Progenitor cell of endocrine pancreas (in vitro differentiated cells): ENCODE results near the gene RAMP2. TPM values are rescaled to one million over a fixed set of nuclear protein-coding genes. Genes with fewer than 3 reads are reported as not detected.

ENCODE experiments used
- DNase-seq: peaks from one replicate; pipeline ENCODE4 v3.0.0; 2021; ENCODE audit warnings: low spot score; ENCODE audit not compliant: unreplicated experiment
- H3K27ac Mint-ChIP-seq: 2 replicates; pipeline ENCODE4 v1.8.0; 2021; ENCODE audit warnings: mild to moderate bottlenecking, moderate library complexity, mixed read lengths
- H3K27me3 Mint-ChIP-seq: 2 replicates; pipeline ENCODE4 v1.8.0; 2021; ENCODE audit warnings: mixed read lengths
- H3K36me3 Mint-ChIP-seq: 2 replicates; pipeline ENCODE4 v1.8.0; 2022; ENCODE audit warnings: mixed read lengths; ENCODE audit not compliant: insufficient read depth
- H3K4me1 Mint-ChIP-seq: 2 replicates; pipeline ENCODE4 v1.8.0; 2021; ENCODE audit warnings: low read depth, mixed read lengths
- H3K4me3 Mint-ChIP-seq: 2 replicates; pipeline ENCODE4 v1.8.0; 2021; ENCODE audit warnings: low read depth, mild to moderate bottlenecking, moderate library complexity, mixed read lengths
- H3K9me3 Mint-ChIP-seq: 2 replicates; pipeline ENCODE4 v1.8.0; 2021; ENCODE audit warnings: low read depth, mixed read lengths
- total RNA-seq: library from RNA; stranded (reverse); gene quantifications from 2 replicates; pipeline ENCODE4 v1.2.1, GENCODE V29; 2021
- TF ChIP-seq, protein P1 (sequence below): fragments of 200-600 bp; sonication (generic); IDR thresholded peaks from one replicate; pipeline ENCODE4 v1.5.0; 2021; ENCODE audit warnings: antibody characterized with exemption, mild to moderate bottlenecking; ENCODE audit not compliant: unreplicated experiment

Gene RAMP2
- total RNA-seq, 1 donor from 2014 or later, result 4.4 TPM

DNA sequence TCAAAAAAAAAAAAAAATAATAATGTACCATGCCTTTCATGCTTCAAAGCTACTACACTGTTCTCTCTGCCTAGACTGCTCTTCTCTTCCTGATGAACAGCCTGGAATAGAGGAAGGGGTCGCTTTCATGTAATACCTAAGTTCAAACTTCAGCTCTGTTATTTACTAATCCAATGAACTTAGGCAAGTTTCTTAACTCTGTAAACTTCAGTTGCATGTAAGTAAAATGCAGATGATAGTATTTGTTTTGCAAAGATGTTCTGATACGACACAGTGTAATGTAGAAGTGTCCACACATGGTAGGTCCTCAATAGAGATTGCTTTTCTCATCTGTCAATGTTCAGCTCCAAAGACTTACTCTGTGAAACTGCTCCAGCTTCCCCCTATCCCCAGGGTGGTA lies 30.9 kb downstream of the RAMP2 start:
- Mint-ChIP-seq H3K9me3 (no peaks in the 10 kb centered on the region), H3K4me3 (no peak overlapping the region), H3K36me3 (peaks cover 2% of the 10 kb centered on the region), H3K27me3 (peaks cover 5% of the 10 kb centered on the region), H3K4me1 (peaks cover 2% of the 10 kb centered on the region), H3K27ac (no peak overlapping the region)
- no peak for DNase-seq
- TF ChIP-seq, protein P1, sequence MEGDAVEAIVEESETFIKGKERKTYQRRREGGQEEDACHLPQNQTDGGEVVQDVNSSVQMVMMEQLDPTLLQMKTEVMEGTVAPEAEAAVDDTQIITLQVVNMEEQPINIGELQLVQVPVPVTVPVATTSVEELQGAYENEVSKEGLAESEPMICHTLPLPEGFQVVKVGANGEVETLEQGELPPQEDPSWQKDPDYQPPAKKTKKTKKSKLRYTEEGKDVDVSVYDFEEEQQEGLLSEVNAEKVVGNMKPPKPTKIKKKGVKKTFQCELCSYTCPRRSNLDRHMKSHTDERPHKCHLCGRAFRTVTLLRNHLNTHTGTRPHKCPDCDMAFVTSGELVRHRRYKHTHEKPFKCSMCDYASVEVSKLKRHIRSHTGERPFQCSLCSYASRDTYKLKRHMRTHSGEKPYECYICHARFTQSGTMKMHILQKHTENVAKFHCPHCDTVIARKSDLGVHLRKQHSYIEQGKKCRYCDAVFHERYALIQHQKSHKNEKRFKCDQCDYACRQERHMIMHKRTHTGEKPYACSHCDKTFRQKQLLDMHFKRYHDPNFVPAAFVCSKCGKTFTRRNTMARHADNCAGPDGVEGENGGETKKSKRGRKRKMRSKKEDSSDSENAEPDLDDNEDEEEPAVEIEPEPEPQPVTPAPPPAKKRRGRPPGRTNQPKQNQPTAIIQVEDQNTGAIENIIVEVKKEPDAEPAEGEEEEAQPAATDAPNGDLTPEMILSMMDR, result no peak

DNA sequence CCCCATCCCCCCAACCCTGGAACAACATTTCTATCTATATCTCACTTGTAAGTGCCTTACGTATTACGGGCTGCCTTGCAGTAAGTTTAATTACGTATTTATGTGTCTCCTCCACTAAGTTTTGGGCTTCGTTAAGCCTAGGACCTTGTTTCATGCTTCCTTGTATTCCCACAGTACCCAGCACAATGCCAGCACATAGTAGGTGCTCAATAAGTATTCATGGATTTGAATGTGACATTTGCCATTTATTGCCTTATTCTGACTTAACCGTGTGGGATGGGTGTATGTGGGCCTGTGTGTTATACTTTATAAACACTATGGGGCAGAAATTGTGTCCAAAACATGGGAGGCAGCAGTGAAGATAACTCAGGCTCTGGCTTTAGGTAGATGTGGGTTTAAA lies 31.5 kb downstream of the RAMP2 start:
- Mint-ChIP-seq H3K27ac (no peak overlapping the region), H3K36me3 (peaks cover 2% of the 10 kb centered on the region), H3K4me3 (no peak overlapping the region), H3K4me1 (peaks cover 6% of the 10 kb centered on the region), H3K27me3 (peaks cover 5% of the 10 kb centered on the region), H3K9me3 (no peaks in the 10 kb centered on the region)
- no peak for DNase-seq
- TF ChIP-seq, protein P1, result no peak

DNA sequence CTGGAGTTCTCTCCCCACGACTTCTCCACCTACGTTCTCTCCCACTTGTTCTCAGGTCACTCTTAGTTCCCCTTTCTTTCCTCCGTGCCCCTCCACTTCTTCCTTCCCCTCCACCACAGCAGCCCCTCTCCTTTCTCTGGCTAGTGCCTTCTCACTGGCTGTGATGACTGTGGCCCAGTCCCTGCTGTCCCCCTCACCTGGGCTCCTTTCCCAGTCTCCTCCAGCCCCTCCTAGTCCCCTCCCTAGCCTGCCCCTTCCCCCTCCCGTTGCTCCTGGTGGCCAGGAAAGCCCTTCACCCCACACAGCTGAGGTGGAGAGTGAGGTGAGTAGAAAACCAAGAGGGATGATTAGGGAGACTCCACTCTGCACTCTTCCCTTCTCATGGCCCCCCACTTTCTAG lies 34.0 kb downstream of the RAMP2 start:
- DNase-seq, result no peak
- no peak overlapping the region for H3K27ac Mint-ChIP-seq
- H3K9me3 Mint-ChIP-seq, result peaks cover 4% of the 10 kb centered on the region
- TF ChIP-seq, protein P1, result no peak
- no peak overlapping the region for H3K4me3 Mint-ChIP-seq
- H3K4me1 Mint-ChIP-seq, result peaks cover 15% of the 10 kb centered on the region
- H3K27me3 Mint-ChIP-seq, result peaks cover 5% of the 10 kb centered on the region
- H3K36me3 Mint-ChIP-seq, result peaks cover 4% of the 10 kb centered on the region

DNA sequence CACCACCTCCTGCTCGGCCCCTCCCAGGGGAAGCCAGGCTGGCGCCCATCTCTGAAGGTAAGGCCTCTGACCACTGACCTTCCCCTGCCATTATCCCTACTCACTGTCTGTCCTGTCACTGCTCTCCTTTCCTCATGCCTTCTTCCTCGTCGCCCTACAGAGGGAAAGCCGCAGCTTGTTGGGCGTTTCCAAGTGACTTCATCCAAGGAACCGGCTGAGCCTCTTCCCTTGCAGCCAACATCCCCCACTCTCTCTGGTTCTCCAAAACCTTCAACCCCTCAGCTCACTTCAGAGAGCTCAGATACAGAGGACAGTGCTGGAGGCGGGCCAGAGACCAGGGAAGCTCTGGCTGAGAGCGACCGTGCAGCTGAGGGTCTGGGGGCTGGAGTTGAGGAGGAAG lies 34.4 kb downstream of the RAMP2 start:
- Mint-ChIP-seq H3K36me3 (peaks cover 4% of the 10 kb centered on the region), H3K27me3 (peaks cover under 1% of the 10 kb centered on the region), H3K27ac (no peak overlapping the region), H3K4me3 (peak overlapping the region; percentile 35), H3K9me3 (peaks cover 4% of the 10 kb centered on the region), H3K4me1 (peaks cover 15% of the 10 kb centered on the region)
- TF ChIP-seq, protein P1, result no peak
- no peak for DNase-seq

DNA sequence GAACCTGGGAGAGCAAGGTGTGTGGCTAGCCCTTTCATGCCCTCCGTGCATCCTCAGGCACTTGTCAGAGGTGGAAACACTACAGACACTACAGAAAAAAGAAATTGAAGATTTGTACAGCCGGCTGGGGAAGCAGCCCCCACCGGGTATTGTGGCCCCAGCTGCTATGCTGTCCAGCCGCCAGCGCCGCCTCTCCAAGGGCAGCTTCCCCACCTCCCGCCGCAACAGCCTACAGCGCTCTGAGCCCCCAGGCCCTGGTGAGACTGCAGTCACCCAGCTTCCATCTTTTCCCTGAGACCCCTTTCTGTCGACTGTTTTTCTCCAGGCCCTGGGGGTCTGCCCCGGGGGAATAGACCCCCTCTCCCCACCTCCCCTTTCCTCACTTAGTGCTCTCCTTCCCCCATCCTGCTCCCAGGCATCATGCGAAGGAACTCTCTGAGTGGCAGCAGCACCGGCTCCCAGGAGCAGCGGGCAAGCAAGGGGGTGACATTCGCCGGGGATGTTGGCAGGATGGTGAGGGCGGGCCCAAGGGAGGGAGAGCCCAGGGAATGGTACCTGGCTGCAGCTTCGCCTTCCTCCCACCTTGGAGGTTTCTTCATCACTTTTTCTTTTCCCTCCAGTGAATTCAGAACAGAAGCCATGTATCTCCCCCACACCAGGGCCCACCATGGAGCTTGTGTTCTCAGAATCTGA lies 35.2 kb downstream of the RAMP2 start:
- Mint-ChIP-seq H3K4me3 (no peak overlapping the region), H3K4me1 (peaks cover 15% of the 10 kb centered on the region), H3K9me3 (peaks cover 4% of the 10 kb centered on the region), H3K36me3 (peaks cover 4% of the 10 kb centered on the region), H3K27me3 (no peaks in the 10 kb centered on the region), H3K27ac (peak overlapping the region; percentile 21)
- DNase-seq, result no peak
- TF ChIP-seq, protein P1, result no peak
